SK-N-SH (cell line): ENCODE data around the gene MTA3.

ENCODE experiments used
- CTCF ChIP-seq: fragments of 200-600 bp; sonication (generic); IDR thresholded peaks from 2 replicates; pipeline ENCODE4 v1.6.1; 2017; ENCODE audit warnings: antibody characterized with exemption, mild to moderate bottlenecking, moderate library complexity
- EZH2phosphoT487 ChIP-seq: fragments of 200-600 bp; sonication (generic); IDR thresholded peaks from 2 replicates; pipeline ENCODE4 v1.6.1; 2017; ENCODE audit warnings: low read depth, mixed run types, mild to moderate bottlenecking, antibody characterized with exemption, moderate library complexity, borderline replicate concordance
- POLR2AphosphoS5 ChIP-seq: IDR thresholded peaks from 2 replicates; pipeline ENCODE4 v1.6.1; 2012; ENCODE audit warnings: low read depth, low read length
- RAD21 ChIP-seq: IDR thresholded peaks from 2 replicates; pipeline ENCODE4 v1.6.1; 2012; ENCODE audit warnings: mild to moderate bottlenecking, low read length
- REST ChIP-seq: IDR thresholded peaks from 2 replicates; pipeline ENCODE4 v1.6.1; 2012; ENCODE audit warnings: mild to moderate bottlenecking, low read depth, low read length, moderate library complexity
- SIN3A ChIP-seq: IDR thresholded peaks from 2 replicates; pipeline ENCODE4 v1.6.1; 2012; ENCODE audit warnings: low read depth, mild to moderate bottlenecking, low read length, moderate library complexity, borderline replicate concordance
- USF2 ChIP-seq: fragments of 150-350 bp; IDR thresholded peaks from 2 replicates; pipeline ENCODE4 v1.6.1; 2017; ENCODE audit warnings: antibody characterized with exemption, low read length, low read depth, borderline replicate concordance
- YY1 ChIP-seq: IDR thresholded peaks from 2 replicates; pipeline ENCODE4 v1.4.0; 2012; ENCODE audit warnings: low read depth, mild to moderate bottlenecking

GRCh38 chr2:42775810-42776209 is 207.4 kb downstream of the MTA3 start:
- TF ChIP-seq CTCF (no peak), REST (no peak), YY1 (no peak), EZH2phosphoT487 (no peak), RAD21 (no peak), SIN3A (no peak), POLR2AphosphoS5 (no peak), USF2 (no peak)
